K562 treated with DMSO at 1 percent for 48 hours (cell line): Measurements from ENCODE around the gene MAN2A1. TPM values are rescaled to one million over a fixed set of nuclear protein-coding genes. Genes with fewer than 3 reads are reported as not detected.

Experiments
- total RNA-seq: library from RNA; unstranded; fragments of 300-600 nt; gene quantifications from 2 replicates; pipeline ENCODE4 v1.2.3, GENCODE V29; 2022; ENCODE audit warnings: low replicate concordance; ENCODE audit errors: extremely low read depth

The MAN2A1 gene
- not detected in 2 replicates for total RNA-seq

GRCh38 chr5:109689740-109690241 lies at the start of gene MAN2A1:
TSS of gene MAN2A1 (plus strand) at chr5:109689927. CDS start at chr5:109690418, 491 bp downstream.

